ENCODE results near the gene NAP1L1. TPM values are rescaled to one million over a fixed set of nuclear protein-coding genes. Genes with fewer than 3 reads are reported as not detected.

The NAP1L1 gene
- total RNA-seq, 1 experiment from 2014 or later, result 711 TPM

DNA sequence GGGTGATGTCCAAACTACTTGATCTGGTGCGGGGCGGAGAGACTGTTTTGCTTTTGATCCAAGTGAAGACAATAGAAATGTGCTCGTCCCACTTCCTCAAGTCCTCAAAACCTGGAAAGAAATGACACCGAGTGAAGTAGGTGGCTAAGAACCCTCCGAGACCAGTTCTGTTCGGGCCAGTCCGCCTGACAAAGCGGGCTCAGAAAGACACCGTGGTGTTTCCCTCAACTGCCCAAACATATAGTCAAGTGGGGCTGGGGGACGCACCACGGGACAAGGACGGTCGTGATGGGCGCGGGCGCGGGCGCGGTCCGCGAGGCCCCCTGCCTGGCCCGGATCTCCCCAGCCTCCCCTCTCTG is 54.5 kb downstream of the NAP1L1 start:
- H3K4me1 Mint-ChIP-seq (ENCODE audit: low read depth, unreplicated experiment), result peaks cover 18% of the 10 kb centered on the region
- CTCF ChIA-PET, result no interaction called here

DNA sequence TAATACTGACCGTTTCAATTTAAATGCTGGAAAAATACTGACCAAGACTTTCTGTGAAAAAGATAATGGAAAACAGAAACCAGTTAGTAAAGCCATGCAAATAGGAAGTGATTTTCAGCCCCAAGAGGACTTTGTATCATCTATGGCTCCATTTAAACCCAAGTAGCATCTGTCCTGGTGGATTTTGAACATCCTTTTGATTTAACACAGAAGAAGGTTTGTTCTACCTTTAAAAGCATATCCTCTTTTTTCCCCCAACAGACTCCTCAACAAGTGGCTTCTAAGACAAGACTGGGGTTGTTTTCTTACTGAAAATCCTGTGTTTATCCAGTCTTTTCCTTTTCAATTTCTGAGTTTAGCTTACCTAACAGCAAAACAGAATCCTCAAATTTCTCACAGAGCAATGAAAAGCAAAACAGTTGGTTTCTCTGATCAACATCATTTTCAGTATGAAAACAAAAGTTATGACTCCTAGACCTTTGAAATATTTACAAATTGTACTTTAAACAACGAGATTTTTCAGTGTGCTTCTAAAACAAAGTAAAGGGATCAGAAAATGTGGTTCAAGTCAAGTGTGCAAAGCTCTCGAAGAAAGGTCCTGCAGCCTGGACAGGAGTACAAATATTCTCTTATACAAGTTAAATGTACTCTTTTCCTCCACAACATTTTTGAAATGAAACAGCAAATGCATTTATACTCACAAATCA is 55.8 kb downstream of the NAP1L1 start:
- no peak overlapping the region for H3K27ac Mint-ChIP-seq (ENCODE audit: unreplicated experiment)
- H3K4me1 ChIP-seq, result peaks cover 12% of the 10 kb centered on the region
- no peaks in the 10 kb centered on the region for H3K9me3 Mint-ChIP-seq (ENCODE audit: unreplicated experiment)
- no peaks in the 10 kb centered on the region for H3K27me3 ChIP-seq (replicated peaks; ENCODE audit: control insufficient read depth, insufficient read depth, low read length)
- no peaks in the 10 kb centered on the region for H3K9me3 ChIP-seq
- H3K4me1 Mint-ChIP-seq (ENCODE audit: low read depth, unreplicated experiment), result peaks cover 11% of the 10 kb centered on the region
- no peaks in the 10 kb centered on the region for H3K27me3 Mint-ChIP-seq (ENCODE audit: insufficient read depth, unreplicated experiment)
- TF ChIP-seq, protein P1, sequence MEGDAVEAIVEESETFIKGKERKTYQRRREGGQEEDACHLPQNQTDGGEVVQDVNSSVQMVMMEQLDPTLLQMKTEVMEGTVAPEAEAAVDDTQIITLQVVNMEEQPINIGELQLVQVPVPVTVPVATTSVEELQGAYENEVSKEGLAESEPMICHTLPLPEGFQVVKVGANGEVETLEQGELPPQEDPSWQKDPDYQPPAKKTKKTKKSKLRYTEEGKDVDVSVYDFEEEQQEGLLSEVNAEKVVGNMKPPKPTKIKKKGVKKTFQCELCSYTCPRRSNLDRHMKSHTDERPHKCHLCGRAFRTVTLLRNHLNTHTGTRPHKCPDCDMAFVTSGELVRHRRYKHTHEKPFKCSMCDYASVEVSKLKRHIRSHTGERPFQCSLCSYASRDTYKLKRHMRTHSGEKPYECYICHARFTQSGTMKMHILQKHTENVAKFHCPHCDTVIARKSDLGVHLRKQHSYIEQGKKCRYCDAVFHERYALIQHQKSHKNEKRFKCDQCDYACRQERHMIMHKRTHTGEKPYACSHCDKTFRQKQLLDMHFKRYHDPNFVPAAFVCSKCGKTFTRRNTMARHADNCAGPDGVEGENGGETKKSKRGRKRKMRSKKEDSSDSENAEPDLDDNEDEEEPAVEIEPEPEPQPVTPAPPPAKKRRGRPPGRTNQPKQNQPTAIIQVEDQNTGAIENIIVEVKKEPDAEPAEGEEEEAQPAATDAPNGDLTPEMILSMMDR (IDR thresholded peaks at IDR 0.05; ENCODE audit: insufficient read depth in 1 of 2, low read depth in 1 of 2, low read length in 1 of 2, severe bottlenecking in 1 of 2, unreplicated experiment in 1 of 2), result no peak
- peak overlapping the region; percentile 86 for H3K4me3 Mint-ChIP-seq (ENCODE audit: unreplicated experiment)
- peak overlapping the region; percentile 97 for H3K4me3 ChIP-seq (ENCODE audit: low read depth, low read length)
- no peaks in the 10 kb centered on the region for H3K36me3 ChIP-seq (ENCODE audit: control insufficient read depth, insufficient read depth, low read length)
- ChIA-PET POLR2A (no interaction called here), CTCF (no interaction called here)
- BruUV-seq (replicated peaks), result no TSS peak
- no peak for DNase-seq
- intact Hi-C loops (cut with micrococcal nuclease; ENCODE audit: unreplicated experiment), result no loop called here
- peaks cover 72% of the 10 kb centered on the region for H3K36me3 Mint-ChIP-seq (ENCODE audit: insufficient read depth, unreplicated experiment)

More for the DNA sequence above, 54.5 kb downstream of the NAP1L1 start:
- POLR2A ChIA-PET, result no interaction called here
- intact Hi-C loops (cut with micrococcal nuclease; ENCODE audit: unreplicated experiment), result loop anchor here (2.0 to 5.0 kb wide), 4 partner anchors 153 to 425 kb away; no protein-coding TSS in a partner anchor
- Mint-ChIP-seq H3K36me3 (ENCODE audit: insufficient read depth, unreplicated experiment) (peaks cover 72% of the 10 kb centered on the region), H3K4me3 (ENCODE audit: unreplicated experiment) (peak overlapping the region; percentile 86), H3K27me3 (ENCODE audit: insufficient read depth, unreplicated experiment) (no peaks in the 10 kb centered on the region), H3K9me3 (ENCODE audit: unreplicated experiment) (no peaks in the 10 kb centered on the region), H3K27ac (ENCODE audit: unreplicated experiment) (peak overlapping the region; percentile 90)
- Histone ChIP-seq H3K27me3 (replicated peaks; ENCODE audit: control insufficient read depth, insufficient read depth, low read length) (no peaks in the 10 kb centered on the region), H3K4me3 (ENCODE audit: low read depth, low read length) (peak overlapping the region; percentile 97), H3K36me3 (ENCODE audit: control insufficient read depth, insufficient read depth, low read length) (no peaks in the 10 kb centered on the region), H3K9me3 (no peaks in the 10 kb centered on the region), H3K4me1 (peaks cover 21% of the 10 kb centered on the region)
- TF ChIP-seq, protein P1 (IDR thresholded peaks at IDR 0.05; ENCODE audit: insufficient read depth in 1 of 2, low read depth in 1 of 2, low read length in 1 of 2, severe bottlenecking in 1 of 2, unreplicated experiment in 1 of 2), result no peak
- BruUV-seq (replicated peaks), result no TSS peak
- DNase-seq, result peak in 1 of 2 experiments; percentile 25

DNA sequence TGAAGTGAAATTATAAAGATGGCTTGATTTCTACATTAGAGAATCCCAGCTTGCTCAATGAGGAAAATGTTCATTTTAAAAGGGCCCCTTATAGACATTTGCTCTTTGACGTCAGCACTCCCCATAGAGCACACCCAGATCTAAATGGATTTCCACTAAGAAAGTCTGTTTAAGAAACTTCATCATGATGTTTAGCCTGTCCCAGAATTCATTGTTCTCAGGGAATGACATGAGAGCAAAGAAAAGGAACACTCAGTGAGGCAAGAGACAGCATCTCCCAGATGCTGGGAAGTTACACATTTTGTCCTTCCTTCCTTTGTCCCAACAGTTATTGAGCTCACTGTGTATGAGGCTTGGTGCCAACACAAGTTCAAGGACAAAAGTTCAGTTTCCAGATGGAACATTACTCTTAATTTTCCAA is 57.8 kb downstream of the NAP1L1 start:
- TF ChIP-seq, protein P1 (IDR thresholded peaks at IDR 0.05; ENCODE audit: insufficient read depth in 1 of 2, low read depth in 1 of 2, low read length in 1 of 2, severe bottlenecking in 1 of 2, unreplicated experiment in 1 of 2), result no peak
- H3K4me3 Mint-ChIP-seq (ENCODE audit: unreplicated experiment), result no peak overlapping the region
- DNase-seq, result no peak
- H3K27ac Mint-ChIP-seq (ENCODE audit: unreplicated experiment), result no peak overlapping the region
- no TSS peak for BruUV-seq (replicated peaks)
- Histone ChIP-seq H3K4me3 (ENCODE audit: low read depth, low read length) (no peak overlapping the region), H3K4me1 (peaks cover 9% of the 10 kb centered on the region), H3K9me3 (no peaks in the 10 kb centered on the region), H3K27me3 (replicated peaks; ENCODE audit: control insufficient read depth, insufficient read depth, low read length) (no peaks in the 10 kb centered on the region), H3K36me3 (ENCODE audit: control insufficient read depth, insufficient read depth, low read length) (no peaks in the 10 kb centered on the region)
- H3K4me1 Mint-ChIP-seq (ENCODE audit: low read depth, unreplicated experiment), result no peaks in the 10 kb centered on the region
- H3K9me3 Mint-ChIP-seq (ENCODE audit: unreplicated experiment), result no peaks in the 10 kb centered on the region
- H3K36me3 Mint-ChIP-seq (ENCODE audit: insufficient read depth, unreplicated experiment), result peaks cover 58% of the 10 kb centered on the region
- intact Hi-C loops (cut with micrococcal nuclease; ENCODE audit: unreplicated experiment), result no loop called here
- CTCF ChIA-PET, result no interaction called here
- POLR2A ChIA-PET, result no interaction called here
- H3K27me3 Mint-ChIP-seq (ENCODE audit: insufficient read depth, unreplicated experiment), result no peaks in the 10 kb centered on the region

All from Caco-2 (cell line).